Omental fat pad (tissue), 4 donors: Measurements from ENCODE around the gene PRDM16. TPM values are rescaled to one million over a fixed set of nuclear protein-coding genes. Genes with fewer than 3 reads are reported as not detected.

Experiments
- ATAC-seq: fragments of 150-250 bp; one replicate; pipeline ENCODE4 v1.9.1; 2016; ENCODE audit warnings: mild to moderate bottlenecking, moderate library complexity; ENCODE audit not compliant: low FRiP score
- DNase-seq: peaks from one replicate; pipeline ENCODE4 v3.0.0-alpha.2; 2019; ENCODE audit warnings: low spot score
- CTCF ChIP-seq, 3 donors: fragments of 450-650 bp; IDR thresholded peaks; one replicate each; pipeline ENCODE4 v1.5.1; 2016 to 2017; ENCODE audit warnings: antibody characterized with exemption in 3 of 3, mild to moderate bottlenecking in 3 of 3, moderate library complexity in 2 of 3
- total RNA-seq, 4 donors: library from RNA; depleted of rRNA; stranded (reverse); fragments of >200 nt; gene quantifications; one replicate each; pipeline ENCODE4 v1.1.0, GENCODE V29; 2016

The PRDM16 gene
- total RNA-seq, 4 donors from 2014 or later: 0.19 to 3.8 (median 1.8) TPM

GRCh38 chr1:3383679-3384078 lies 314.7 kb downstream of the PRDM16 start:
- DNase-seq (no peak), ATAC-seq (no peak)
- TF ChIP-seq CTCF (IDR thresholded peaks at IDR 0.05): no peak

GRCh38 chr1:3384407-3384806 lies 315.4 kb downstream of the PRDM16 start:
- DNase-seq: no peak
- TF ChIP-seq CTCF (IDR thresholded peaks at IDR 0.05): no peak
- ATAC-seq: peak; percentile 3

- ATAC-seq (no peak), DNase-seq (no peak)
- TF ChIP-seq CTCF (IDR thresholded peaks at IDR 0.05): no peak
These were observed 317.4 kb downstream of the PRDM16 start for GRCh38 chr1:3386205-3387002.

- ATAC-seq: no peak
- DNase-seq: no peak
- TF ChIP-seq CTCF (IDR thresholded peaks at IDR 0.05): no peak
These were observed 318.4 kb downstream of the PRDM16 start for GRCh38 chr1:3387401-3387800.

- ATAC-seq: no peak
- TF ChIP-seq CTCF (IDR thresholded peaks at IDR 0.05): no peak
- DNase-seq: no peak
These were observed 320.3 kb downstream of the PRDM16 start for GRCh38 chr1:3389093-3389833.

GRCh38 chr1:3390291-3390690 lies 321.3 kb downstream of the PRDM16 start:
- no peak for TF ChIP-seq CTCF (IDR thresholded peaks at IDR 0.05)
- DNase-seq (no peak), ATAC-seq (no peak)
